ENCODE data around the gene TMEM80. TPM values are rescaled to one million over a fixed set of nuclear protein-coding genes. Genes with fewer than 3 reads are reported as not detected.

TMEM80 gene
- total and polyA plus RNA-seq, 9 of the 15 experiments (the other 6 are each of a cell fraction or from before 2014, with no cell fraction given), result 5.1 to 30.1 (median 12.4) TPM

- Histone ChIP-seq H3K4me1 (replicated peaks in 1 of 2; ENCODE audit: control insufficient read depth in 2 of 2, insufficient read depth in 2 of 2, low read length in 2 of 2) (peaks cover 20 to 55% of the 10 kb centered on the region in 2 experiments; a peak in 4 of 5 replicates), H3K4me2 (ENCODE audit: insufficient read depth, low read length) (peak overlapping the region; percentile 57), H3K4me3 (no peak overlapping the region), H3K27ac (ENCODE audit: extremely low read depth, low read depth, low read length) (peak overlapping the region; percentile 49), H2AFZ (ENCODE audit: low read depth, low read length) (0 out of 2 replicates have a peak overlapping the region, but pooled peaks have one; percentile 4), H3K36me3 (ENCODE audit: control insufficient read depth, insufficient read depth, low read length) (peaks cover 8% of the 10 kb centered on the region; the same call in 2 of the 3 replicates), H3K9me1 (ENCODE audit: control insufficient read depth, insufficient read depth, low read length) (no peaks in the 10 kb centered on the region), H3K79me2 (ENCODE audit: control insufficient read depth, insufficient read depth, low read length) (peaks cover 44% of the 10 kb centered on the region), H3K9me3 (replicated peaks; ENCODE audit: control insufficient read depth, insufficient read depth, low read depth, low read length) (no peaks in the 10 kb centered on the region), H3K9ac (ENCODE audit: insufficient read depth in 1 of 2, low read depth in 2 of 2, low read length in 2 of 2) (peak overlapping the region; percentile 39 to 58), H3K27me3 (ENCODE audit: control insufficient read depth in 2 of 2, insufficient read depth in 2 of 2, low read length in 2 of 2) (no peaks in the 10 kb centered on the region), H4K20me1 (replicated peaks; ENCODE audit: control insufficient read depth, insufficient read depth, low read length) (no peaks in the 10 kb centered on the region)
- ATAC-seq (no peak), FAIRE-seq (peak; percentile 64), DNase-seq (ENCODE audit: extremely low read depth in 1 of 4, low spot score in 3 of 4) (peak in 1 of 4 experiments; percentile 51)
- in situ Hi-C loops (cut with MboI) (no loop called here), intact Hi-C loops (cut with micrococcal nuclease) (loop anchor here (2.0 to 10.0 kb wide), 2 partner anchors 25 to 143 kb away; no protein-coding TSS in a partner anchor)
- no TSS peak for BruUV-seq (replicated peaks)
- ChIA-PET CTCF (ENCODE audit: low intra/inter-chr PET ratio) (no interaction called here), POLR2A (interaction anchor here (0.8 to 4.0 kb wide), 3 partner anchors 12 to 66 kb away, joined by 4 to 25 read pairs (median 6); no protein-coding TSS in a partner anchor)
- 39% methylated on average over 11 of the region's 11 CpGs for WGBS (ENCODE audit: insufficient coverage, low coverage, missing lambda C conversion rate)
- TF ChIP-seq GTF2F1 (IDR thresholded peaks at IDR 0.05; ENCODE audit: low read depth, low read length), result no peak
- TF ChIP-seq JUND (IDR thresholded peaks at IDR 0.05; ENCODE audit: borderline replicate concordance, low read depth, low read length), result peak; percentile 48
- TF ChIP-seq JUND (tag; IDR thresholded peaks at IDR 0.05; ENCODE audit: borderline replicate concordance, low read depth, low read length), result no peak
- no peak for TF ChIP-seq HDAC6 (IDR thresholded peaks at IDR 0.05; ENCODE audit: low read depth, low read length)
- TF ChIP-seq ARID4B (CRISPR knock-in tag; IDR thresholded peaks at IDR 0.05), result no peak
- no peak for TF ChIP-seq ZNF146 (CRISPR knock-in tag; IDR thresholded peaks at IDR 0.05; ENCODE audit: unreplicated experiment)
- no peak for TF ChIP-seq SNRNP70 (optimal IDR thresholded peaks at IDR 0.05; ENCODE audit: low read depth, low read length)
- TF ChIP-seq MAX (CRISPR knock-in tag; IDR thresholded peaks at IDR 0.05), result peak; percentile 52; the same call in 1 of the 2 replicates
- no peak for TF ChIP-seq GABPA (tag; conservative IDR thresholded peaks at IDR 0.05; ENCODE audit: low read depth)
- TF ChIP-seq BHLHE40 (IDR thresholded peaks at IDR 0.05; ENCODE audit: low read length), result peak; percentile 51; the same call in 1 of the 2 replicates
- TF ChIP-seq HDAC2 (IDR thresholded peaks at IDR 0.05), result no peak
- TF ChIP-seq NFIX (CRISPR knock-in tag; IDR thresholded peaks at IDR 0.05; ENCODE audit: low read depth), result no peak
- no peak for TF ChIP-seq KDM4B (IDR thresholded peaks at IDR 0.05; ENCODE audit: borderline replicate concordance in 2 of 2, low read depth in 1 of 2)
- TF ChIP-seq MNT (conservative IDR thresholded peaks at IDR 0.05), result peak in 1 of 2 experiments; percentile 55; a peak in 2 of 4 replicates
Observed at GRCh38 chr11:697811-698311, 2.2 kb downstream of the TMEM80 start.
